GM19328 (cell line): Measurements from ENCODE around the gene COX4I2.

ENCODE experiments used
- ATAC-seq: cut with Tn5 transposase; IDR thresholded peaks from one replicate; pipeline ENCODE4 v1.9.1; 2021; ENCODE audit warnings: mild to moderate bottlenecking, moderate library complexity; ENCODE audit not compliant: unreplicated experiment

Gene COX4I2

DNA sequence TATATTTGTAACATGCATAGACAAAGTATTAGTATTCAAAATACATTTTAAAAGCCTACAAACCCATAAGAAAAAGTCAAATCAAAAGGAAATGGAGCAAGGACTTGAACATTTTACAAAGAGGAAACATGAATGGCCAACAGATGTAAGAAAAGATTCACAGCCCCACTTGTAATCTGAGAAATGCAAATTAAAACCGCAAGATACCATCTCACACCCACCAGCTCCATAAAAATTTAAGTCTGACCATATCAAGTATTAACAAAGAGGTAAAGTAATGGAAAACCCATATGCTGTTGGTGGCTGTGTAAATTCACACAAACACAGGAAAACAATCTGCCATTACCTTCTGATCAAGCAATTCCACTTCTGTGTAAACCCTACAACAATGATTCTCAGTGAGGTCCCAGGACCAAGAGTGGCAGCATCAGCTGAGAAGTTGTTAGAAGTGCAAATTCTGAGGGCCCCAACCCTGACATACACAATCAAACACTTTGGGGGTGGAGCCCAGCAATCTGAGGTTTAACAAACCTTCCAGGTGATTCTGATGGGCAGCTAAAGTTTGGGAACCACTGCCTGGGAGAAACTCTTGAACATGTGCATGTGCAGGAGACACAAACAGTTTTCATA, 54.0 kb downstream of the COX4I2 start:
- ATAC-seq, result peak; percentile 48

DNA sequence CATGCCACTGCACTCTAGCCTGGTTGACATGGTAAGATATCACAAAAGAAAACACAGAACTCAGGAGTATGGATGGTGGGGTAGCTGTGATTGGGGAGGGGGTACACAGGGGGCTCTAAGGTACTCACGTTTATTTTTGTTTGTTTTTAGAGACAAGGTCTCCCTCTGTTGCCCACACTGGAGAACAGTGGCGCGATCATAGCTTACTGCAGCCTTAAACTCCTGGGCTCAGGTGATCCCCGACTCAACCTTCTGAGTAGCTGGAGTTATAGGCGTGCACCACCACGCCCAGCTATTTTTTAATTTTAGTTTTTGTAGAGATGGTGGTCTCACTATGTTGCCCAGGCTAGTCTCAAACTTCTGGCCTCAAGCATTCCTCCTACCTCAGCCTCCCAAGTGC, 55.7 kb downstream of the COX4I2 start:
- ATAC-seq, result no peak

DNA sequence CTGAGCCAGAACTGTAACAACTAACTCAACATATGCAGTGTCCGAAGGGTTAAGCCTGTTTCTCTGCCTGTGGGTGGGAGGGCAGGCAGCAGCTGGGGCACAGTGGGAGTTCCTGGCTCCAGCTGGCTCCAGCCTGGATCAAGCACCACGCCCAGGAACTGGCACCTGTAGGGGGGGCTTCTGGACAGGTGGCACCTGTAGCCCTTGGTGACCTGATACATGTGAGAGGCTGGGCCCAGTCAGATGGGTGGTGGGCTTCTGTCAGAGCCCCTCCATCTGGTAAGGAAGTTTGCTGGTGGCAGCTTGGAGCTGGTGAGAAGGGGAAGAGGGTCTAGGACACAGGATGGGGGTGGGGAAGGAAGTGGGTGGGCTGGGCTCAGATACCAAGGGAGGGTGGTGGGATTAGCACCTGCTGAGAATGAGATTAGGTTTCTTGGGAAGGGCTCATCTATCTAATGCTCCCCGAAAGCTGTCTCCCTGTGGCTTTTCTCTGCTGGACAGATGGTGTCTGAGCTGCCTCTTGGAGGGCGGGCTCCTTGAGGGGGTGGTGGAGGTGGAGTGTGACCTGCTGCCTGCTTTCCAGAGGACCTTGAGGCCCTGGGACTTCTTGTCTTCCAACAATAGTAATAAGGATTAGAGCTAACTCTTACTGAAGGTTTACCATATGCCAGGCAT, 56.4 kb downstream of the COX4I2 start:
- no peak for ATAC-seq
